Measurements from ENCODE around the gene ZBTB42.

- TF ChIP-seq EP300 (IDR thresholded peaks at IDR 0.05; ENCODE audit: borderline replicate concordance) (no peak), TAF1 (IDR thresholded peaks at IDR 0.05; ENCODE audit: low read depth) (no peak), YY1 (IDR thresholded peaks at IDR 0.05; ENCODE audit: low read depth) (no peak)
- TF ChIP-seq, protein P1, sequence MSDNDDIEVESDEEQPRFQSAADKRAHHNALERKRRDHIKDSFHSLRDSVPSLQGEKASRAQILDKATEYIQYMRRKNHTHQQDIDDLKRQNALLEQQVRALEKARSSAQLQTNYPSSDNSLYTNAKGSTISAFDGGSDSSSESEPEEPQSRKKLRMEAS (IDR thresholded peaks at IDR 0.05), result no peak
Observed at GRCh38 chr14:104784846-104785707, 15.8 kb upstream of the ZBTB42 start.

Measured in Ishikawa (cell line).